ENCODE results near the gene RCAN3. TPM values are rescaled to one million over a fixed set of nuclear protein-coding genes. Genes with fewer than 3 reads are reported as not detected.
A peak's percentile ranks its signal among the peaks of the same experiment; 100 is the strongest.

Gene RCAN3
- total RNA-seq, 2 donors from 2014 or later, result 38.6 to 54.6 TPM

- Mint-ChIP-seq H3K36me3 (ENCODE audit: low read depth) (no peaks in the 10 kb centered on the region), H3K27me3 (no peaks in the 10 kb centered on the region), H3K27ac (no peak overlapping the region), H3K4me1 (no peaks in the 10 kb centered on the region), H3K4me3 (no peak overlapping the region), H3K9me3 (no peaks in the 10 kb centered on the region)
- no peak for ATAC-seq (replicated peaks)
Observed at GRCh38 chr1:24586119-24586518, 83.5 kb downstream of the RCAN3 start.

GRCh38 chr1:24586970-24587820, 84.6 kb downstream of the RCAN3 start:
- Mint-ChIP-seq H3K4me3 (no peak overlapping the region), H3K36me3 (ENCODE audit: low read depth) (no peaks in the 10 kb centered on the region), H3K4me1 (no peaks in the 10 kb centered on the region), H3K27me3 (no peaks in the 10 kb centered on the region), H3K9me3 (no peaks in the 10 kb centered on the region), H3K27ac (peak overlapping the region; percentile 66)
- peak; percentile 95 for ATAC-seq (replicated peaks)

GRCh38 chr1:24588573-24588972, 85.9 kb downstream of the RCAN3 start:
- no peak overlapping the region for H3K27ac Mint-ChIP-seq
- H3K9me3 Mint-ChIP-seq, result no peaks in the 10 kb centered on the region
- ATAC-seq (replicated peaks), result no peak
- H3K4me1 Mint-ChIP-seq, result no peaks in the 10 kb centered on the region
- no peaks in the 10 kb centered on the region for H3K36me3 Mint-ChIP-seq (ENCODE audit: low read depth)
- no peaks in the 10 kb centered on the region for H3K27me3 Mint-ChIP-seq
- no peak overlapping the region for H3K4me3 Mint-ChIP-seq

- Mint-ChIP-seq H3K36me3 (ENCODE audit: low read depth) (no peaks in the 10 kb centered on the region), H3K27me3 (no peaks in the 10 kb centered on the region), H3K4me1 (no peaks in the 10 kb centered on the region), H3K27ac (no peak overlapping the region), H3K4me3 (no peak overlapping the region), H3K9me3 (no peaks in the 10 kb centered on the region)
- no peak for ATAC-seq (replicated peaks)
Observed at GRCh38 chr1:24589200-24589599, 86.6 kb downstream of the RCAN3 start.

Other genes starting within 250 kb of the RCAN3 start
- gene GRHL3, start 183.5 kb upstream of the RCAN3 start, total RNA-seq, result not detected
- 1 to 10 TPM; 6.5 to 7.0 TPM for gene STPG1, start 89.1 kb upstream of the RCAN3 start, total RNA-seq
- gene NIPAL3, start 87.0 kb upstream of the RCAN3 start, total RNA-seq, result 10 to 100 TPM; 30.0 to 38.5 TPM
- not detected for gene NCMAP, start 53.3 kb downstream of the RCAN3 start, total RNA-seq
- 100 to 1,000 TPM; 151 to 223 TPM for gene SRRM1, start 140.5 kb downstream of the RCAN3 start, total RNA-seq
- gene CLIC4, start 242.6 kb downstream of the RCAN3 start, total RNA-seq, result 10 to 100 TPM in 1 of 2 donors, 1 to 10 TPM in 1; 8.9 to 13.8 TPM